HG03520 (cell line): ENCODE results near the gene GAD1.

Experiments
- ATAC-seq: cut with Tn5 transposase; IDR thresholded peaks from one replicate; pipeline ENCODE4 v1.9.1; 2021; ENCODE audit warnings: mild to moderate bottlenecking, moderate library complexity; ENCODE audit not compliant: unreplicated experiment

GAD1 gene

GRCh38 chr2:170816504-170817092 lies at the start of gene GAD1:
GAD1 (plus strand) TSS chr2:170816887; CDS start chr2:170818592, 1,705 bp downstream.
- ATAC-seq: peak; percentile 39

- peak; percentile 61 for ATAC-seq
Measured at GRCh38 chr2:170770008-170770605, 46.6 kb upstream of the GAD1 start, which contains the start of gene ERICH2. ERICH2 (plus strand) TSS chr2:170770378; CDS start chr2:170770682, 304 bp downstream.

- peak; percentile 70 for ATAC-seq
Measured at GRCh38 chr2:170770606-170771420, 45.9 kb upstream of the GAD1 start.

GRCh38 chr2:170771421-170771937 lies 45.2 kb upstream of the GAD1 start:
- no peak for ATAC-seq

- no peak for ATAC-seq
Measured at GRCh38 chr2:170772295-170772694, 44.4 kb upstream of the GAD1 start.

- no peak for ATAC-seq
Measured at GRCh38 chr2:170774074-170774473, 42.6 kb upstream of the GAD1 start.

GRCh38 chr2:170778900-170779299 lies 37.8 kb upstream of the GAD1 start:
- ATAC-seq: no peak

GRCh38 chr2:170779304-170779703 lies 37.4 kb upstream of the GAD1 start:
- no peak for ATAC-seq

GRCh38 chr2:170782673-170783072 lies 34.0 kb upstream of the GAD1 start:
- no peak for ATAC-seq

- ATAC-seq: no peak
Measured at GRCh38 chr2:170783549-170783948, 33.1 kb upstream of the GAD1 start.

GRCh38 chr2:170798996-170799395 lies 17.7 kb upstream of the GAD1 start:
- no peak for ATAC-seq

- no peak for ATAC-seq
Measured at GRCh38 chr2:170806548-170806947, 10.1 kb upstream of the GAD1 start.

GRCh38 chr2:170812710-170813600 lies 3.7 kb upstream of the GAD1 start:
- no peak for ATAC-seq

GRCh38 chr2:170813611-170814532 lies 2.8 kb upstream of the GAD1 start:
- ATAC-seq: no peak

- ATAC-seq: no peak
Measured at GRCh38 chr2:170814533-170815230, 2.0 kb upstream of the GAD1 start.

GRCh38 chr2:170815311-170815710 lies 1.4 kb upstream of the GAD1 start:
- no peak for ATAC-seq

- ATAC-seq: peak; percentile 49
Measured at GRCh38 chr2:170815746-170816503, 762 bp upstream of the GAD1 start.
